Spinal cord (tissue), 10 donors: ENCODE results near the gene ZRANB3. TPM values are rescaled to one million over a fixed set of nuclear protein-coding genes. Genes with fewer than 3 reads are reported as not detected.
"Not testable (repeated sequence)": the region's sequence is repeated elsewhere in the genome, so short reads cannot be mapped to it uniquely, and the experiment has no call there.

Source experiments
- DNase-seq, 6 donors: peaks; one replicate each; pipeline versions ENCODE4 v3.0.0 to v3.0.0-alpha.2; 2013 to 2015; ENCODE audit warnings: low spot score in 6 of 6, low read depth in 4 of 6
- H3K27ac ChIP-seq: one replicate; pipeline ENCODE4 v1.5.1; 2013; ENCODE audit warnings: low read depth, low read length, control low read depth
- H3K27me3 ChIP-seq: one replicate; pipeline ENCODE4 v1.6.1; 2013; ENCODE audit warnings: low read length; ENCODE audit not compliant: control insufficient read depth, insufficient read depth
- H3K36me3 ChIP-seq: one replicate; pipeline ENCODE4 v1.6.1; 2013; ENCODE audit warnings: low read length; ENCODE audit not compliant: control insufficient read depth, insufficient read depth
- H3K4me1 ChIP-seq: one replicate; pipeline ENCODE4 v1.6.1; 2013; ENCODE audit warnings: low read length; ENCODE audit not compliant: control insufficient read depth, insufficient read depth
- H3K4me3 ChIP-seq: one replicate; pipeline ENCODE4 v1.5.1; 2013; ENCODE audit warnings: low read depth, low read length, control low read depth
- H3K9me3 ChIP-seq: one replicate; pipeline ENCODE4 v1.6.1; 2013; ENCODE audit warnings: low read length; ENCODE audit not compliant: control insufficient read depth, insufficient read depth
- WGBS: methylation state at CpG from one replicate; pipeline ENCODE4 v1.1.5; 2013; ENCODE audit warnings: missing lambda C conversion rate; ENCODE audit not compliant: insufficient coverage; 5-methylcytosine and 5-hydroxymethylcytosine counted together
- polyA plus RNA-seq, 2 donors: library from polyadenylated mRNA; unstranded; fragments of 120-200 nt; gene quantifications; one replicate each; pipeline ENCODE4 v1.2.1, GENCODE V29; 2013; ENCODE audit not compliant: insufficient read length in 2 of 2
- total RNA-seq, 2 donors: library from RNA; depleted of rRNA in 1 of 2; stranded (reverse); fragments of 120-200 nt in 1 of 2; fragments of >200 nt in 1 of 2; gene quantifications; one replicate each; pipeline versions ENCODE4 v1.2.3 to v1.2.4, GENCODE V29; 2013 to 2014
- donor health status: healthy.

ZRANB3 gene
- total and polyA plus RNA-seq, 4 donors = 3.9 to 13.9 (median 7.6) TPM

DNA sequence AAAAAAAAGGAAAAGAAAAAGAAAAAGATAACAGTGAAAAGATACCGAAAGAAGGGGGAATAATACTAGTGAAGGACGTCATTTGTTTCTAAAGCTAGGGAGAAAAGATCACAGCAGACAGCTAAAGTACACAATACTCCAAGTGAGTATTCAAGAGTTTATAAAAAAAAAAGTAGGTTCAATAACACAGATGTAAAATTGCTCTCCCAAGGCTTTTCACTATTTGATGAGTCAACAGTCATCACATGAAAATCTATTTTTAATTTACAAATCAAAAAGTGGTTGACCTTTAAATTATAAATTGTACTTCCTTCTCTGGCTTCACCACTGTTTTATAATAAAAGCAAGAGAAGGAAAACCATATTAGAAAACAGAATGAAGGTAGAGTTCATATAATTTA, 144.0 kb downstream of the ZRANB3 start:
- Histone ChIP-seq H3K4me1 (no peaks in the 10 kb centered on the region), H3K4me3 (no peak overlapping the region), H3K27ac (no peak overlapping the region), H3K36me3 (no peaks in the 10 kb centered on the region), H3K9me3 (no peaks in the 10 kb centered on the region), H3K27me3 (no peaks in the 10 kb centered on the region)
- no peak for DNase-seq
- WGBS = no CpG with 5 or more reads among the region's 2 CpGs

DNA sequence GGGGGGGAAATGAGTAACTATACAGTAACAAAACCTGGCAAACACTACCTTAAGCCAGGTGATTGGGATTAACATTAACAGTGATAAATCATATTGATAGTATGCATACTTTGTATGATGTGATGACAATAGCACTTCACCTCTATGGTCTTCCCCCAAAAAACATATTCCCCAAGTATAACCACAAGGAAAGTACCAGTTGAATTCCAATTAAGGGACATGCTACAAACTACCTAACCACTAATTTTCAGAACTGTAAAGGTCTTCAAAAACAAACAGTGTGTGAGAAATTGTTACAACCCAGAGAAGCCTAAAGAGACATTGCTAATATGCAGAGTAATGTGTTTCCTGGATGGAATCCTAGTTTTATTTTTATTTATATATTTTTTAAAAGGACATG, 152.4 kb downstream of the ZRANB3 start:
- Histone ChIP-seq H3K9me3 (peaks cover 2% of the 10 kb centered on the region), H3K36me3 (no peaks in the 10 kb centered on the region), H3K27ac (no peak overlapping the region), H3K4me1 (no peaks in the 10 kb centered on the region), H3K4me3 (no peak overlapping the region), H3K27me3 (no peaks in the 10 kb centered on the region)
- DNase-seq = no peak

DNA sequence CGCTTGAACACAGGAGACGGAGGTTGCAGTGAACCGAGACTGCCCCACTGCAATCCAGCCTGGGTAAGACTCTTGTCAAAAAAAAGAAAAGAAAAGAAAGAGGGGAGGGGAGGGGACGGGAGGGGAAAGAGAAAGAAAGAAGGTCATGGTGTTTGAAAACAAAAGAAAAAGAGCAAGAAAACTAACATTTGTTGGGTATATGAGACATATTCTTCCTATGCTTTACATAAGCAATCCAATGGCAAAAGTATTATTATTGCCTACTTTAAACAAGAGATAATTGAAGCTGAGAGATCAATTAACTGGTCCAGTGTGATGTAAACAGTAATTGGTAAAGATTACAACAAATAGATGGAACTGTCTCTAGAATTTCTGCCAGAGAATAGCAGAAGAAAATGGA, 157.3 kb downstream of the ZRANB3 start:
- Histone ChIP-seq H3K4me3 (no peak overlapping the region), H3K36me3 (no peaks in the 10 kb centered on the region), H3K9me3 (no peaks in the 10 kb centered on the region), H3K27me3 (no peaks in the 10 kb centered on the region), H3K27ac (no peak overlapping the region), H3K4me1 (no peaks in the 10 kb centered on the region)
- WGBS = no CpG with 5 or more reads among the region's 4 CpGs
- no peak for DNase-seq

DNA sequence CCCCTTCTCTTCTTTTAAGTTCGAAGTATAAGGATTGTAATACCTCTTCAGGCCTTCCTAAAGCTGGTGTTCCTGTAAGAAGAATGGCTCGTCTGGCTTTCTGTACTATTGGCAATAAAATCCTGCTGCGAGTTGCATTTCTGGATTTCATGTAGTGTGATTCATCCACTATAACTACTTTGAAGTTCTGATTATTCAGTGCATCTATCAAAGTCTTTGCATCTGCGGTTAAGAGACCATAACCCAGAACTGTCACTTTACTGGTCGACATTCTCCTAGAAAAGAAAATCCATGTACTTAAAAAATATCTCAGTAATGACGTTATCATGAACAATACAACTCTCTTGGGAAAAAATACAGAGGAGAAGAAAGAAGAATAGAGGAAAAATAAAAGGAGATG, 181.1 kb downstream of the ZRANB3 start:
- no peak overlapping the region for H3K4me3 ChIP-seq
- no peaks in the 10 kb centered on the region for H3K4me1 ChIP-seq
- DNase-seq = no peak
- no peak overlapping the region for H3K27ac ChIP-seq
- no peaks in the 10 kb centered on the region for H3K27me3 ChIP-seq
- 100% methylated on average over 1 of the region's 6 CpGs for WGBS
- no peaks in the 10 kb centered on the region for H3K9me3 ChIP-seq
- no peaks in the 10 kb centered on the region for H3K36me3 ChIP-seq

DNA sequence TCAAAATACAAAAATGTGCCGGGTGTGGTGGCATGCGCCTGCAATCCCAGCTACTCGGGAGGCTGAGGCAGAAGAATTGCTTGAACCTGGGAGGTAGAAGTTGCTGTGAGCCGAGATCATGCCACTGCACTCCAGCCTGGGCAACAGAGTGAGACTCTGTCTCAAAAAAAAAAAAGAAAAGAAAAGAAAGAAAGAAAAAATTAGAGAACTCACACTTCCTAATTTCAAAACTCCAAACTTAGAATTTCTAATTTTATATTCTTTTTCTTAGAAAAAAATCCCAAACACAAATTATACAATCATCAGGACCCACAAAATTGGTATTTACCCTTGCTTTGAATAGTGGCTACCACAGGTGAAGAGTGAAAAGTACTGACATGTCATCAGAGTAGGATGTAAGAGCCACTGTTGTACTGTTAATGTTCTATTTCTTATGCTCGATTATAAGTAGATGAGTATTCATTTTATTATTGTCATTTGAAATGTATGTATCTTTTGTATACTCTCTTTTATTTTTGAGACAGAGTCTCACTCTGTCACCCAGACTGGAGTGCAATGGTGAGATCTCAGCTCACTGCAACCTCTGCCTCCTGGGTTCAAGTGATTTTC, 182.8 kb downstream of the ZRANB3 start:
- 100% methylated on average over 1 of the region's 5 CpGs for WGBS
- not testable (repeated sequence) for H3K36me3 ChIP-seq, DNase-seq

DNA sequence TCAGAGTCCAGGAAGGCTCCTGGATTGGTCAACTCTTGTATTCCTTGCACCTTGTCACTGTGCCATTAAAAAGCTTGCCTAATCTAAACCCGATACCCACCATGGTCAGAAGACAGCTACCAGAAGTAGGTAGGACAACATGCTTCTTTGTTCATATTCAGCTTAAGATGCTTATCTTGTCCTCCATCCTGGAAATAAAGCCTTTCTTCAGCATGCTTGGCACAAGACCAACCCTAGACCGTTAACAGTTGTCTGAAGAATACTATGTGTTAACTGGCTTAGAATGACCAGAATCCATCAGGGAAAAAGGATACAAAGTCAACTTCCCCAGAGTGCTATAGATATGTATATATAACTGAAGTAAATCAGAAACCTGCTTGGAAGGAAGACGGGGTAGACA, 193.9 kb downstream of the ZRANB3 start:
- no peaks in the 10 kb centered on the region for H3K4me1 ChIP-seq
- 43% methylated on average over 1 of the region's 3 CpGs for WGBS
- no peaks in the 10 kb centered on the region for H3K27me3 ChIP-seq
- H3K4me3 ChIP-seq = no peak overlapping the region
- H3K9me3 ChIP-seq = no peaks in the 10 kb centered on the region
- peak in 3 of 6 donors; percentile 2 to 49 (median 26) for DNase-seq
- no peak overlapping the region for H3K27ac ChIP-seq
- H3K36me3 ChIP-seq = no peaks in the 10 kb centered on the region

More for the DNA sequence above, 182.8 kb downstream of the ZRANB3 start:
- H3K4me3 ChIP-seq, H3K27me3 ChIP-seq, H3K4me1 ChIP-seq, H3K9me3 ChIP-seq, H3K27ac ChIP-seq: not testable (repeated sequence)

DNA sequence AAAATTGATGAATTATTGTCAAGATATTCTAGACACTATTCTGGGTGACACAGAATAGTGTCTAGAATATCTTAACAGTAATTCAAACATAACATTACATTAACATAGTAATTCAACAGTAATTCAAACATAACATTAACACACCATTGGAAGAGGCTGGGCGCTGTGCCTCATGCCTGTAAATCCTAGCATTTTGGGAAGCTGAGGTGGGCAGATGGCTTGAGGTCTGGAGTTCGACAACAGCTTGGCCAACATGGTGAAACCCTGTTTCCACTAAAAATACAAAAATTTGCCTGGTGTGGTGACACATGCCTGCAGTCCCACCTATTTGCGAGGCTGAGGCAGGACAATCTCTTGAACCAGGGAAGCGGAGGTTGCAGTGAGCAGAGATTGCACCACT, 195.8 kb downstream of the ZRANB3 start:
- peak in 1 of 6 donors; percentile 70 for DNase-seq
- WGBS = 85% methylated on average over 4 of the region's 4 CpGs

DNA sequence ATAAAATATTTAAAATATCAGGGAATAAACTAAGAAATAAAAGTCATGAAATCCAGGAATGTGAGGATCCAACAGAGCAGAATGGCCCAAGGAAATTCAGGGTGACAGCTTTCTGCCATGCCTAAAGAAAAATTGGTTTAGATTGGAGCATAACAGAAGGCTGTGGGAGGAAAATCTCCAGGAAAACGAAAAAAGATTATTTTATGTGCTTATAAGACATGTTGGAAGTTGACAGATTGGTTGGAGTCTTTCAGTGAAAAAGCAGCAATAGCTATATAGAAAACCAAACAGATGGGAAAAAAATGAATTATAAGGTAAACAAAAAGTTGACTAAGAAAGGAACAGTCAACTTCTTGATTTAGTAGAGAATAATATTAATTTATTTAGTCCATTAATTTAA, 203.9 kb downstream of the ZRANB3 start:
- no peak overlapping the region for H3K4me3 ChIP-seq
- no peak overlapping the region for H3K27ac ChIP-seq
- H3K9me3 ChIP-seq = peaks cover 2% of the 10 kb centered on the region
- DNase-seq = peak in 1 of 6 donors; percentile 77
- H3K4me1 ChIP-seq = no peaks in the 10 kb centered on the region
- H3K27me3 ChIP-seq = no peaks in the 10 kb centered on the region
- WGBS = no CpG with 5 or more reads among the region's 1 CpG
- no peaks in the 10 kb centered on the region for H3K36me3 ChIP-seq

More for the DNA sequence above, 195.8 kb downstream of the ZRANB3 start:
- Histone ChIP-seq H3K9me3 (no peaks in the 10 kb centered on the region), H3K4me1 (no peaks in the 10 kb centered on the region), H3K27ac (no peak overlapping the region), H3K36me3 (no peaks in the 10 kb centered on the region), H3K4me3 (no peak overlapping the region), H3K27me3 (no peaks in the 10 kb centered on the region)

DNA sequence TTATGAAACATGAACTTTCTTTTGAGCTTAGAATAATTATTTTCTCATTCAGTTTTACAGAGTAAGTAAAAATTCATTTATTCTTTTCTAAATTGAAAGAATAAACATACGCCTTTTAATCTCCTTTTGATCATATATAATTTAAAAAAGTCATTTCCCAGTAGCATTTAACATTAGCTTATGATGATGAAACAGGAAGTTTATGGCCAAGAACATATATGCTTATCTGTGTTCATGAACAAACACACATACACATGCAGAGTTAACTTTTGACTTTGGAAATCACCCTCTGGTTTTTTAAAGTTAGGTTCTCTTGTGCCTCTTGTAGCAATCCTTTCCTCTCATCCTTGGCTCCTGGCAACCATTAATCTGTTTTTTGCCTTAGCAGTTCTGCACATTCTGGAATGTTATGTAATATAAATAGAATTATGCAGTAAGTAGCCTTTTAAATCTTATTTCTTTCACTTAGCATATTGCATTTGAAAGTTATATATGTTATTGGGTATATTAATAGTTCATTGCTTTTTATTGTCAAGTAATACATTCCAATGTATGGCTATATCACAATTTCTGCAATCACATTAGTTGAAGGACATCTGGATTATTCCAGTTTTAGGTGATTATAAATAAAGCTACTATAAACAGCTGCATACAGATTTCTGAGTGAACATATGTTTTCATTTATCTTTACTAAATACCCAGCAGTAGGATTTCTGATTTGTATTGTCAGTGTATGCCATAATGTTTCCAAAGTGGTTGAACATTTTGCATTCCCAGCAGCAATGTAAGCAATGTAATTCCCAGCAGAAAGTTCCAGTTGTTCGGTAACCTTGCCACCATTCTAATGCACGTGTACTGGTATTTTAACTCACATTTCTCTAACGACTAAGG, 210.3 kb downstream of the ZRANB3 start:
- WGBS = 90% methylated on average over 3 of the region's 4 CpGs
- Histone ChIP-seq H3K27me3 (no peaks in the 10 kb centered on the region), H3K4me3 (no peak overlapping the region), H3K36me3 (no peaks in the 10 kb centered on the region), H3K27ac (no peak overlapping the region), H3K9me3 (peaks cover 2% of the 10 kb centered on the region), H3K4me1 (no peaks in the 10 kb centered on the region)
- DNase-seq = peak in 1 of 6 donors; percentile 37

DNA sequence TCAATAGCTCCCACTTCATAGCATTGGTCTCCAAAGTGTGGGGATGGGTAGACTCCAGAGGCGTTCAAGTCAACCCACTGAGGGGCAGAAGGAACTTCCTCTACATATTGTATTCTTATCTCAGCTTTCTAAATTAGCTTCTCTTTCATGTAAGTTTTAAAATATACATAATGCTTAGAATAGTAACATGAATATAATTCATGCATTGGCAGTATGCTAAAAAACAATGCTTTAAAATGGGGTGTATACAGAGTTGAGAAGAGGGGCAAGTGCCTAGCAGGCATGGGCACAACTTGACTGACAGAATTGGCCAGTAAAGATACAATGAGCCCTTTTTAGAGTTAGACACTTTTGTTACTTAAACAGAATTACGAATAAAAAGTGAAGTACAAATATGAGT, 212.2 kb downstream of the ZRANB3 start:
- WGBS = no CpG with 5 or more reads among the region's 2 CpGs
- no peak for DNase-seq
- Histone ChIP-seq H3K4me1 (no peaks in the 10 kb centered on the region), H3K9me3 (no peaks in the 10 kb centered on the region), H3K4me3 (no peak overlapping the region), H3K36me3 (no peaks in the 10 kb centered on the region), H3K27me3 (no peaks in the 10 kb centered on the region), H3K27ac (no peak overlapping the region)
